Prostate gland (tissue), 2 donors: ENCODE measurements around the gene CEACAM19. TPM values are rescaled to one million over a fixed set of nuclear protein-coding genes. Genes with fewer than 3 reads are reported as not detected.

Experiments
- DNase-seq: peaks from one replicate; pipeline ENCODE4 v3.0.0-alpha.2; 2019; ENCODE audit warnings: low spot score
- H3K27ac ChIP-seq, 2 donors: fragments of 200-600 bp; sonication (generic); 2 replicates each; pipeline ENCODE4 v1.5.1; 2017 to 2019
- H3K27me3 ChIP-seq: fragments of 200-600 bp; sonication (generic); replicated peaks from 2 replicates; pipeline ENCODE4 v1.5.1; 2019; ENCODE audit not compliant: insufficient read depth
- H3K36me3 ChIP-seq, 2 donors: fragments of 200-600 bp; sonication (generic); 1 replicate in 1 of 2; 2 replicates in 1 of 2; pipeline versions ENCODE4 v1.5.1 to v1.8.1; 2017 to 2019
- H3K4me1 ChIP-seq: fragments of 200-600 bp; sonication (generic); replicated peaks from 2 replicates; pipeline ENCODE4 v1.5.1; 2019
- H3K4me3 ChIP-seq, 2 donors: fragments of 200-600 bp; sonication (generic); 2 replicates each; pipeline ENCODE4 v1.5.1; 2017 to 2019
- H3K9me3 ChIP-seq: fragments of 200-600 bp; sonication (generic); 2 replicates; pipeline ENCODE4 v1.5.1; 2017
- POLR2A ChIP-seq: fragments of 450-650 bp; IDR thresholded peaks from one replicate; pipeline ENCODE4 v1.6.1; 2016; ENCODE audit warnings: antibody characterized with exemption, mild to moderate bottlenecking
- POLR2AphosphoS5 ChIP-seq: sonication (generic); formaldehyde crosslinking; IDR thresholded peaks from one replicate; pipeline ENCODE4 v1.6.1; 2017; ENCODE audit warnings: antibody characterized with exemption
- WGBS: methylation state at CpG from one replicate; pipeline ENCODE4 v1.1.5; 2018; 5-methylcytosine and 5-hydroxymethylcytosine counted together
- intact Hi-C: fragments of 100-400 bp; cut with DNase I; formaldehyde crosslinking; loops from one replicate; pipeline ENCODE4 v1.14.2; 2022
- total RNA-seq, 2 donors: library from RNA; depleted of rRNA; stranded (reverse); fragments of >200 nt; gene quantifications; one replicate each; pipeline ENCODE4 v1.1.0, GENCODE V29; 2016
- TF ChIP-seq, protein P1 (sequence below), 4 experiments: fragments of 200-600 bp in 2 of 4; fragments of 450-650 bp in 2 of 4; sonication (generic) in 2 of 4; IDR thresholded peaks; 1 replicate in 3 of 4; 2 replicates in 1 of 4; pipeline ENCODE4 v1.5.1; 2016 to 2019; ENCODE audit warnings: antibody characterized with exemption in 4 of 4, mild to moderate bottlenecking in 2 of 4, moderate library complexity in 2 of 4

CEACAM19 gene
- total RNA-seq, 2 donors from 2014 or later: 3.6 to 8.1 TPM

DNA sequence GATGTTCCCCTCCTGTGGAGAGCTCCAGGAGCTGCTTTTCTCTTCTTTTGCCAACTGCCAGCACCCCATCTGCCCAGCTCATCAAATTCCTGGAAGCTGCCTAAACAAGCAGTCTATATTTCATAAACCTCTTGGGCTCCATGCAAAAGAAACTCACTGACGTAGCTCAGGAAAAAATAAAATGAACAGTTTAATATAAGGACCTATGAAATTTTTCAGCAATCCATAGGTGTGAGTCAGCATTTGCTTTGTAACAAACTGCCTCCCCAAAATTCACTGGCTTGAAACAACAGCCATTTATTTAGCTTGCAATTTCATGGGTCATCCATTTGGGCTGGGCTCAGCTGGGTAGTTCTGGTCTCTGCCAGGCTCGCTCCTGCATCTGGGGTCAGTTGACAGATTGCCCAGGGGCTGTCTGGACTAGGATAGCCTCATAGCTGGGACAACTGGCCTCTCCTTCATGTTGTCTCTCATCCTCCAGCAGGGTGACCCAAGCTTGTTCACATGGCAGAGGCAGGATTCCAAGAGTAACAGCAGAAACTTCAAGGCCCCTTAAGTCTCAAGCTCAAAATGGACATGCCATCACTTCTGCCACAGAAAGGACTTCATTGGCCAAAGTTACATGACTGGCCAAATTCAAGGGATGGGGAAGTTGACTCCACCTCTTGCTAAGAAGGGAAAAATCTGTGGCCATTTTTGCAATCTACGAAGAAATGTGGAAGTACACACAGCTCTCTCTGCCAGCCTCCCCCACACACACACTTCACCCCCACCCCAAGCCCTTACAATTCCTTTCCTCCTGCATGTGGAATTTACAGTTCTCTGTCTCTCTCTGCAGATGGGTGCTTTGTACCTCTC lies 35.5 kb upstream of the CEACAM19 start:
- intact Hi-C loops: no loop called here
- no peaks in the 10 kb centered on the region for H3K27me3 ChIP-seq
- DNase-seq: no peak
- WGBS: 79% methylated on average over 3 of the region's 3 CpGs
- no peaks in the 10 kb centered on the region for H3K36me3 ChIP-seq
- H3K4me1 ChIP-seq: no peaks in the 10 kb centered on the region
- H3K9me3 ChIP-seq: no peaks in the 10 kb centered on the region
- no peak for TF ChIP-seq POLR2A
- TF ChIP-seq, protein P1, sequence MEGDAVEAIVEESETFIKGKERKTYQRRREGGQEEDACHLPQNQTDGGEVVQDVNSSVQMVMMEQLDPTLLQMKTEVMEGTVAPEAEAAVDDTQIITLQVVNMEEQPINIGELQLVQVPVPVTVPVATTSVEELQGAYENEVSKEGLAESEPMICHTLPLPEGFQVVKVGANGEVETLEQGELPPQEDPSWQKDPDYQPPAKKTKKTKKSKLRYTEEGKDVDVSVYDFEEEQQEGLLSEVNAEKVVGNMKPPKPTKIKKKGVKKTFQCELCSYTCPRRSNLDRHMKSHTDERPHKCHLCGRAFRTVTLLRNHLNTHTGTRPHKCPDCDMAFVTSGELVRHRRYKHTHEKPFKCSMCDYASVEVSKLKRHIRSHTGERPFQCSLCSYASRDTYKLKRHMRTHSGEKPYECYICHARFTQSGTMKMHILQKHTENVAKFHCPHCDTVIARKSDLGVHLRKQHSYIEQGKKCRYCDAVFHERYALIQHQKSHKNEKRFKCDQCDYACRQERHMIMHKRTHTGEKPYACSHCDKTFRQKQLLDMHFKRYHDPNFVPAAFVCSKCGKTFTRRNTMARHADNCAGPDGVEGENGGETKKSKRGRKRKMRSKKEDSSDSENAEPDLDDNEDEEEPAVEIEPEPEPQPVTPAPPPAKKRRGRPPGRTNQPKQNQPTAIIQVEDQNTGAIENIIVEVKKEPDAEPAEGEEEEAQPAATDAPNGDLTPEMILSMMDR (IDR thresholded peaks at IDR 0.05): no peak
- TF ChIP-seq POLR2AphosphoS5: no peak
- no peak overlapping the region for H3K27ac ChIP-seq
- H3K4me3 ChIP-seq: no peak overlapping the region

DNA sequence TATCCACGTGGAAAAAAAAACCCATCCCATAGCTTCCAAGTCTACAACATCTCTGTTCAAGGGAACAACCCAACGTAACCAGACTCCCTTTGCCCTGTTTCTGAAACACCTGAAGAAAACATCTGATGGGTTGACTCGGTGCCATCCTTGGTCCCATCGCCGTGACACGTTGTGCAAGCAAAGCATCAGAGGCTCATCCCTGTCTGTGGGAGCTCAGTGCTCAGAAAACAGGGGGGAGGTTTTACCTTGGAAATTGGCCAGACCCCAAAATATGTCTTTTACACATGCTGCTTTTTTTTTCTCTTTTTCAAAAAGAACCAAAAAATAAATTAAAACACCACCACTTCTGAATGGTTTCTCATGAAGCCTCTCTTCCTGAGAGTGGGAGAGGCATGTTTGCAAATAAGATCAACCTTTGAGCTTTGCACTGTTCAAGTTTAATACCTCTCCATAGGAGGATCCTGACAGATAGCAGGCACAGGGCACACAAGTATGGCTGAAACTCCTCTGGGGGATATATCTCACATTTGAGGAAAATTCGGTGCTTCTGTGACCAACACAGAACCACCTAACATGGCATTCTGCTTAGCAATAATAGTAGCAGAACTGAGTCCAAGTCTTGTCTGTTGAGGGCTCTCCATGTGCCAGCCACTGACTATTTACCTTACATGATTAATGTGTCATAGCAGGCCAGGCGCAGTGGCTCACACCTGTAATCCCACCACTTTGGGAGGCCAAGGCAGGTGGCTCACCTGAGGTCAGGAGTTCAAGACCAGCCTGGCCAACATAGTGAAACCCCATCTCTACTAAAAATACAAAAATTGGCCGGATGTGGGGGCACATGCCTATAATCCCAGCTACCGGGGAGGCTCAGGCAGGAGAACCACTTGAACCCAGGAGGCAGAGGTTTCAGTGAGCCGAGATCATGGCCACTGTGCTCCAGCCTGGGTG lies 34.6 kb upstream of the CEACAM19 start:
- intact Hi-C loops: no loop called here
- H3K4me3 ChIP-seq: no peak overlapping the region
- no peak overlapping the region for H3K27ac ChIP-seq
- WGBS: 83% methylated on average over 11 of the region's 11 CpGs
- H3K36me3 ChIP-seq: no peaks in the 10 kb centered on the region
- H3K9me3 ChIP-seq: no peaks in the 10 kb centered on the region
- DNase-seq: no peak
- no peaks in the 10 kb centered on the region for H3K27me3 ChIP-seq
- TF ChIP-seq, protein P1 (IDR thresholded peaks at IDR 0.05): no peak
- no peak for TF ChIP-seq POLR2AphosphoS5
- no peak for TF ChIP-seq POLR2A
- no peaks in the 10 kb centered on the region for H3K4me1 ChIP-seq

DNA sequence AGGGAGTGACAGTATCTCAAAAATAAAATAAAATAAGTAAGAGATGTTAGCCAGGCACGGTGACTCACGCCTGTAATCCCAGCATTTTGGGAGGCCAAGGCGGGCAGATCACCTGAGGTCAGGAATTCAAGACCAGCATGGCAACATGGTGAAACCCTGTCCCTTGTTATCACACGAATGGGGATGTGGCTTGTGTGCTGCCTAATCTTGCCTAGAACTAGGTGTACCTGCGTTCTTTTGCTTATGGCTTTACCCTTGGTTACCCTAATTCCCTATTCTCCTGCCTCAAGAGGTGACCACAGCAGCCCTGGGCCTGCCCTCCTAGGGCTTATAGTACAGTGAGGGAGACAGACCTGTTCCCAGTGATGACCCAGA lies 33.9 kb upstream of the CEACAM19 start:
- TF ChIP-seq POLR2AphosphoS5 (no peak), POLR2A (no peak)
- TF ChIP-seq, protein P1 (IDR thresholded peaks at IDR 0.05): no peak
- WGBS: 95% methylated on average over 5 of the region's 5 CpGs
- no peak overlapping the region for H3K4me3 ChIP-seq

DNA sequence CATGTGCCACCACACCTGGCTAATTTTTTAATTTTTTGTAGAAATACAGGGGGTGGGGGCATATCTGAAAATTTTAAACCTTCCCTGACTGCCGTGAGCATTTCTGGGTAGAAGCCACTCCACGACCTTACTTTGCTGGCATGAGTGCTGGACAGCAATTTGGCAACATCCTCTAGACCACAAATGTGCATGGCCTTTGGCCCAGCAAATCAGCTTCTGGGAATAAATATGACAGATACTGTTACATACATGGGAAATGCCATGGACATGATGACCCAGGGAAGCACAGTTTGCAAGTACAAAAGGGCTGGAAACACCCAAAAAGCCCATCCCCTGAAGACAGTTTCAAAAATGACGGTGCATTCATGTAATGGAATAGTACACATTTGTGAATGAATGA lies 30.8 kb upstream of the CEACAM19 start:
- Histone ChIP-seq H3K4me1 (no peaks in the 10 kb centered on the region), H3K27me3 (no peaks in the 10 kb centered on the region), H3K4me3 (no peak overlapping the region), H3K27ac (no peak overlapping the region), H3K36me3 (no peaks in the 10 kb centered on the region), H3K9me3 (no peaks in the 10 kb centered on the region)
- TF ChIP-seq POLR2AphosphoS5 (no peak), POLR2A (no peak)
- TF ChIP-seq, protein P1 (IDR thresholded peaks at IDR 0.05): no peak
- intact Hi-C loops: no loop called here
- 61% methylated on average over 3 of the region's 3 CpGs for WGBS
- DNase-seq: no peak

More for the DNA sequence above, 33.9 kb upstream of the CEACAM19 start:
- H3K27me3 ChIP-seq: no peaks in the 10 kb centered on the region
- no peaks in the 10 kb centered on the region for H3K36me3 ChIP-seq
- no peaks in the 10 kb centered on the region for H3K9me3 ChIP-seq
- intact Hi-C loops: no loop called here
- DNase-seq: no peak
- no peaks in the 10 kb centered on the region for H3K4me1 ChIP-seq
- no peak overlapping the region for H3K27ac ChIP-seq
